HG03558 (cell line): ENCODE results near the gene TARS3.

ENCODE experiments used
- ATAC-seq: cut with Tn5 transposase; IDR thresholded peaks from one replicate; pipeline ENCODE4 v1.9.1; 2021; ENCODE audit warnings: moderate number of reproducible peaks; ENCODE audit not compliant: unreplicated experiment; ENCODE audit errors: extremely low read depth

Gene TARS3

DNA sequence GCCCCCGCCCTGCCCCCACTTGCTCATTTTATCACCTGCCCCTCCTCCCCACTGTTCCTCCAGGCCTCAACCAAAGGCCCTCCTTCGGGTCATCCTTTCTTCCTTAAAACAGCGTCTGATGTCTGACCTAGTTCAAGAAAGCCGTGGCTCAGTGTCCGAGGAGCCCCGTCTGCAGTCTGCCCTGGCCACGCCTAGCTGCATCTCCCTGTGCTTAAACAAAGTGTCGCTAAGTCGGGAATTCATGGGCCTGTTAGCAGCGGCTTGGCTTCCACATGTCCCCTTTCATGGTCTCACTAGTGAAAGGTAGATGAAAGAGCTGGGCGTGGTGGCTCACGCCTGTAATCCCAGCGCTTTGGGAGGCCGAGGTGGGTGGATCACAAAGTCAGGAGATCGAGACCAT, 113.3 kb downstream of the TARS3 start:
- no peak for ATAC-seq

- ATAC-seq = no peak
Observed at GRCh38 chr15:101610611-101611000, 113.7 kb downstream of the TARS3 start.

DNA sequence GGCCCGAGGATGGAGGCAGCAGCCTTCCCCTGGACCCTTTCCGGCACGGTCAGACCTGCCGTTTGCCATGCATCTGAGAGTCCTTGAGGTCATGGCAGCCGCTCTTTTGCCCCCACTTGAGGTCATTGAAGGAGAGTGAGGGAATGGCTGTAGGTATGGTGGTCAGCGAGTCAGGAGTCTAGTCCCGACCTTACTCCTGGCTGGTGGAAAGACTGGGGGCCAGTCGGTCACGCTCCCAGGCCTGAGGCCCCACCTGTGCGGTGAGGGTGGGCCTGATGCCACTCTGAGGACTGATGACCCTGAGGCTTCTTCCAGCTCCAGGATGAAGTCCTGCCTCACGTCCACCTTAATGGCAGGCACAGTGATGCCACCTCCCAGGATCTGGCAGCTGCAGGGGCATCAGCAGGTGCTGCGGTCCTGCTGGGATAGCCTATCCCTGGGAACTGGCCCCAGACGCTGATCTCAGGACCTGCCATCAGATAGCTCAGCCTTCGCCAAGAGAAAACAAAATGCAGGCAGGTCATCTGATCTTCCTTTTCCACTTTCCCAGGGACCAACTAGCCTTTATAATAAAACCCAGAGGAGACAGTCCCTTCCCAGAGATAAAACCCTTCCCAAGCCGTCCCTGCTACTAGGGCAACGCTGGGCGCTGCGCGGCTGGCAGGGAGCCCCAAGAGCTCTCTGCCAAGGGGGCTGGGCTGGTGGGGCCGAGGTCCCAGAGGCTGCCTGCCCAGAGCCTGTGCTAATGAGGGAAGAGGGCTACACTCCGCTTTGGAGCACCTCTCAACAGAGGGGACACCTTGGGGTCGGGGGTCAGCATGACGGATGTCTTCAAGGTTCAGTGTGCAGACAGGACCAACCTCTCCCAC, 114.3 kb downstream of the TARS3 start:
- ATAC-seq = no peak

DNA sequence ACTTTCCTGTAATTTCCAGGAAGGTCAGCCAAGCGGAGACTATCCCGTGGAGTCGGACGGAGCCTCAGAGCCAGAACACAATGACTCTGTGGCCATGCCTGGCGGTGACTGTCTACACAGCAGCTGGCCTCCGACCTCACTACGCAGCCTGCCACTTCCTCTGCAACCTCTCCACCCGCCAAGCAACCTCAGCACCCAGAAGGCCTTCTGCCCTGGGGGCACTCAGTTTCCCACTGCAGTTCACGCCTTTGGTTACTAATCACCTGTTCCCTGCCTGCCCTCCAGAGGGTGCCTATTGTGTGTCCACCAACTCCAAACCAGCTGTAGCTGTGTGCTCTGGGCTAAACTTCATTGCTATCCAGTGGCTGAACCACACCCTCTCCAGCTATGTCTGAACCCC, 116.1 kb downstream of the TARS3 start:
- ATAC-seq = no peak

DNA sequence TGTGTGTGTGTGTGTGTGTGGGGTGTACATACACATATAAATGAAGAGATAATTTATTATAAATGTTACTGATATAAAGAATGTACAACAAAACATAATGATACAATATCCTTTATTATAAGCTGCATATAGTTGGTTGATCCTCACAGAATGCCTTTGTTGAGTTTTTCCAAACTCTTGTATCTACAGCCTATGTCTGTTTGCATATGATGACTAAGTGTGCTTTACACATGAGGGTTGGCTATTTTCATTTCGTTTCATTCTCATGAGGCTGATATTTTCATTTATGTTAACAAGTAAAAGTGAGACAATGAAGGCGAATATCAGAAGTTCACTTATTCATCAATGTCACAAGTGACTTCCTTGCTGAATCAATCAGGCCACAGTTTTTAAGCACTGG, 117.2 kb downstream of the TARS3 start:
- ATAC-seq = no peak

- no peak for ATAC-seq
Observed at GRCh38 chr15:101604124-101604874, 120.0 kb downstream of the TARS3 start.
